ENCODE results near the gene CLTCL1.
"Not testable (repeated sequence)": the region's sequence is repeated elsewhere in the genome, so short reads cannot be mapped to it uniquely, and the experiment has no call there.

Gene CLTCL1

DNA sequence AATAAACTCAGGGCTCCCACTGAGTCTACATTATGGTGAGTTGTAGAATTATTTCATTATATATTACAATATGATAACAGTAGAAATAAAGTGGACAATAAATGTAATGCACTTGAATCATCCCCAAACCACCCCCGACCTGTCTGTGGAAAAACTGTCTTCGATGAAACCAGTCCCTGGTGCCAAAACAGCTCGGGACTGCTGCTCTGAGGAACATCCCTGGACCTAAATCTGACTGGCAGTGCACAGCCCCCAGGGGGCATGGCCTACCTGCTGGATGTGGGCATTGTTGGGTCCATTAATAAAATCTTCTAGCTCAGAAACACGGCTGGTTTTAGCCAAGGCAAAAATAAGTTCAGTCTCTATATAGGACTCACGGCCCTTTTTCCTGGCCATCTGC, 83.6 kb downstream of the CLTCL1 start:
- Histone ChIP-seq H3K27me3 (ENCODE audit: control insufficient read depth, insufficient read depth, low read length) (no peaks in the 10 kb centered on the region), H3K9ac (ENCODE audit: low read length) (no peak overlapping the region), H3K4me1 (ENCODE audit: control insufficient read depth, insufficient read depth, low read length) (no peaks in the 10 kb centered on the region), H3K36me3 (ENCODE audit: control insufficient read depth, insufficient read depth, low read length) (no peaks in the 10 kb centered on the region), H3K9me3 (ENCODE audit: control insufficient read depth, low read length) (no peaks in the 10 kb centered on the region), H3K4me3 (ENCODE audit: low read length) (no peak overlapping the region)

DNA sequence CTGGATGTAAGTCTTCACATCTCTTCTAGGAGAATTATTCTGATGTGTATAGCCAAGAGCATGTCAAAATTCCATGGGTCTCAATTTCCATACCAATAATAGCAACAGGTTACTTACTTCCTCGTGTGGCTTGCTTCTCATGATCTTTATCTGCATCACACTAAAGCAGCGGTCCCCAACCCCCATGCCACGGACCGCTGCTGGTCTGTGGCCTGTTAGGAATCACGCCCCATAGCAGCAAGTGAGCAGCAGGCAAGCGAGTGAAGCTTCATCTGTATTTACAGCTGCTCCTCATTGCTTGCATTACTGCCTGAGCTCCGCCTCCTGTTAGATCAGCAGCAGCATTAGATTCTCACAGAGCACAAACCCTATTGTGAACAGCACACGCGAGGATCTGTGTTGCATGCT, 84.1 kb downstream of the CLTCL1 start:
- no peaks in the 10 kb centered on the region for H3K9me3 ChIP-seq (ENCODE audit: control insufficient read depth, low read length)
- H3K4me1 ChIP-seq (ENCODE audit: control insufficient read depth, insufficient read depth, low read length), result no peaks in the 10 kb centered on the region
- H3K36me3 ChIP-seq (ENCODE audit: control insufficient read depth, insufficient read depth, low read length), result no peaks in the 10 kb centered on the region
- H3K4me3 ChIP-seq (ENCODE audit: low read length), result no peak overlapping the region
- no peak overlapping the region for H3K9ac ChIP-seq (ENCODE audit: low read length)
- H3K27me3 ChIP-seq (ENCODE audit: control insufficient read depth, insufficient read depth, low read length), result no peaks in the 10 kb centered on the region

DNA sequence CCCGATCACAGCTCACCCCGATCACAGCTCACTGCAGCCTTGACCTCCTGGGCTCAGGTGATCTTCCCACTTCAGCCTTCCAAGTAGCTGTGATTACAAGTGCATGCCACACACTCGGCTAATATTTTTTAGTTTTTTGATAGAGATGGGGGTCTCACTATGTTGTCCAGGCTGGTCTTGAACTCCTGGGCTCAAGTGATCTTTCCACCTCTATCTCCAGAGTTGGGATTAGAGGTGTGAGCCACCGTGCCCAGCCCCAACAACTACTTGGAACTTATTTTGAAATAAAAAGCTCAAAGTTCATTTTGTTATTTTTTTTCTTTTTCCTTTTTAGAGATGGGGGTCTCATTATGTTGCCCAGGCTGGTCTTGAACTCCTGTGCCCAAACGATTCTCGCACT, 85.2 kb downstream of the CLTCL1 start:
- Histone ChIP-seq H3K27me3 (ENCODE audit: control insufficient read depth, insufficient read depth, low read length) (no peaks in the 10 kb centered on the region), H3K9ac (ENCODE audit: low read length) (no peak overlapping the region), H3K36me3 (ENCODE audit: control insufficient read depth, insufficient read depth, low read length) (no peaks in the 10 kb centered on the region), H3K4me1 (ENCODE audit: control insufficient read depth, insufficient read depth, low read length) (no peaks in the 10 kb centered on the region), H3K4me3 (ENCODE audit: low read length) (no peak overlapping the region), H3K9me3 (ENCODE audit: control insufficient read depth, low read length) (no peaks in the 10 kb centered on the region)

DNA sequence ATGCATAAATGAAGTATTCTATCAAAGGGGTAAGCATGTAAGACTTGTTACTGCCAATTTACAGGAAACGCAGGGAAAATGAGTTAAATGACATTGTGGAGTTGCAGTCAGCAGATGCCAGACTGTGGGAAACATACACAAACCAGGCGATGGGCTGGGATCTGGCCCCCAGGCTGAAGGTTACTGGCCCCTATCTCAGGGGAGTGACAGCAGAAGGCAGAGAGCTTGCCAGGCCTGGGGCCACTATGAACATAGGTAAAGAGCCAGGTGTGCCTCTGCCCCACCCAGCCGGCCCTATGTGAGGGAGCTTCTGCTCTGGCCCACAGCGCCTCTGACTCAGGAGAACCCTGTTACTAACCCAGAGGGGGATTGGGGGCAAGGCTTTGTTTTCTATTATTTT, 86.9 kb downstream of the CLTCL1 start:
- no peaks in the 10 kb centered on the region for H3K4me1 ChIP-seq (ENCODE audit: control insufficient read depth, insufficient read depth, low read length)
- H3K9me3 ChIP-seq (ENCODE audit: control insufficient read depth, low read length), result no peaks in the 10 kb centered on the region
- no peak overlapping the region for H3K4me3 ChIP-seq (ENCODE audit: low read length)
- no peak overlapping the region for H3K9ac ChIP-seq (ENCODE audit: low read length)
- no peaks in the 10 kb centered on the region for H3K36me3 ChIP-seq (ENCODE audit: control insufficient read depth, insufficient read depth, low read length)
- no peaks in the 10 kb centered on the region for H3K27me3 ChIP-seq (ENCODE audit: control insufficient read depth, insufficient read depth, low read length)

DNA sequence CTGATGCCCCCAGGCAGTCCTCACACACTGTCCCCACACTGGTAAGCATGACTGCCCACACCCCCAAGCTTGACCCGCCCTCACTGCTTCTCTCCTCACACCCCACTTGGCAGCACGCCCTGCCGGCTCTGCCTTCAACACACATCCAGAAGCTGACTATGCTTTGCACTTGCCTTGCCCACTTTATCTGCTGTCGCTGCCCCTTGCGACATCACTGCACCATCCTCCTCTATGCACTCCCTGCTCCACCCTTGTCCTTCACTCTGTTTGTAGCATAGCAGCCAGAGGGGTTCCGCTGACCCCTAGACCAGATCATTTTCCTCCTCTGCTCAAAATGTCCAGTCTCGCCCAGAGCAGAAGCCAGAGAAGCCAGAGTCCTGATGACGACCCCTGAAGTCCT, 87.7 kb downstream of the CLTCL1 start:
- Histone ChIP-seq H3K27me3 (ENCODE audit: control insufficient read depth, insufficient read depth, low read length) (no peaks in the 10 kb centered on the region), H3K9ac (ENCODE audit: low read length) (no peak overlapping the region), H3K36me3 (ENCODE audit: control insufficient read depth, insufficient read depth, low read length) (no peaks in the 10 kb centered on the region), H3K4me3 (ENCODE audit: low read length) (no peak overlapping the region), H3K4me1 (ENCODE audit: control insufficient read depth, insufficient read depth, low read length) (no peaks in the 10 kb centered on the region), H3K9me3 (ENCODE audit: control insufficient read depth, low read length) (no peaks in the 10 kb centered on the region)

- not testable (repeated sequence) for H3K27me3 ChIP-seq (ENCODE audit: control insufficient read depth, insufficient read depth, low read length); H3K9me3 ChIP-seq (ENCODE audit: control insufficient read depth, low read length); H3K4me1 ChIP-seq (ENCODE audit: control insufficient read depth, insufficient read depth, low read length); H3K9ac ChIP-seq (ENCODE audit: low read length); H3K4me3 ChIP-seq (ENCODE audit: low read length); H3K36me3 ChIP-seq (ENCODE audit: control insufficient read depth, insufficient read depth, low read length)
Observed at GRCh38 chr22:19202799-19203186, 88.7 kb downstream of the CLTCL1 start.

GRCh38 chr22:19201869-19202798, 89.4 kb downstream of the CLTCL1 start:
- H3K9me3 ChIP-seq (ENCODE audit: control insufficient read depth, low read length), result no peaks in the 10 kb centered on the region
- no peaks in the 10 kb centered on the region for H3K27me3 ChIP-seq (ENCODE audit: control insufficient read depth, insufficient read depth, low read length)
- no peak overlapping the region for H3K4me3 ChIP-seq (ENCODE audit: low read length)
- no peaks in the 10 kb centered on the region for H3K4me1 ChIP-seq (ENCODE audit: control insufficient read depth, insufficient read depth, low read length)
- H3K36me3 ChIP-seq (ENCODE audit: control insufficient read depth, insufficient read depth, low read length), result no peaks in the 10 kb centered on the region
- H3K9ac ChIP-seq (ENCODE audit: low read length), result no peak overlapping the region

DNA sequence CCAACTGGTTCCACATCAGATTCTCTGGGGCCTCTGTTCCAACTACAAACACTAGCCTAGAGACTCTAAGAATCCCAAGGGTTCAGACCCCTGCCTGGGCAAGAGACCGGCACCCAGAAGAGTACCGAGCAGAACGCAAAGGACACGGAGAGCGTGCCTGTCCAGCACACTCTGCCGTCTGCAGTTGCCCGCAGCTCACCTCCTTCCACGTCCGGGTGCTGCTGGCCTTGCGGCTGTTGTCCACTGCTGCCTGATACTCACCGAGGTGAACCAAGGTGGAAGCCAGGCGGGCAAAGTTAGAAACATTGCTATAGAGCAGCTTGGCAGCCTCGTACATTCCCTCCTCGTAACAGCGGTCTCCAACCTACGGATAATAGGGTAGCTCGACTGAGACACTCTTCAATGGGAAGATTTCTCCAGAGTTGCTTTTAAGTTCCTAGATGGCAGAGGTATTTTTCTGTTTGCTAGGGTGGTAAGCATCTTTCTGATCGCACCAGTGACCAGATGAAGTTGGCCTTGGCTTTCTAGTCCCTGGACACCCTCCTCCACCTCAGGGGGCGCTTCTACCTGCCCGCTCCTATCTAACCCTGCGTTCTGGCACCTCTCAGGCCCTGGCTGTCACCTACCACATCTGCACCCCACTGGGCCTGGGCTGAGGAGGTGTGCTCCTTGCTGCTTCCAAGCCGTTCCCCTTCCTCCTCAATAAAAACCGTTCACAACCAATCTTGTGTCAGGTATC, 90.2 kb downstream of the CLTCL1 start:
- no peak overlapping the region for H3K9ac ChIP-seq (ENCODE audit: low read length)
- H3K4me3 ChIP-seq (ENCODE audit: low read length), result no peak overlapping the region
- H3K9me3 ChIP-seq (ENCODE audit: control insufficient read depth, low read length), result no peaks in the 10 kb centered on the region
- no peaks in the 10 kb centered on the region for H3K4me1 ChIP-seq (ENCODE audit: control insufficient read depth, insufficient read depth, low read length)
- no peaks in the 10 kb centered on the region for H3K27me3 ChIP-seq (ENCODE audit: control insufficient read depth, insufficient read depth, low read length)
- H3K36me3 ChIP-seq (ENCODE audit: control insufficient read depth, insufficient read depth, low read length), result no peaks in the 10 kb centered on the region

GRCh38 chr22:19199479-19199878, 92.0 kb downstream of the CLTCL1 start:
- Histone ChIP-seq H3K4me3 (ENCODE audit: low read length) (no peak overlapping the region), H3K4me1 (ENCODE audit: control insufficient read depth, insufficient read depth, low read length) (no peaks in the 10 kb centered on the region), H3K9me3 (ENCODE audit: control insufficient read depth, low read length) (no peaks in the 10 kb centered on the region), H3K9ac (ENCODE audit: low read length) (no peak overlapping the region), H3K36me3 (ENCODE audit: control insufficient read depth, insufficient read depth, low read length) (no peaks in the 10 kb centered on the region), H3K27me3 (ENCODE audit: control insufficient read depth, insufficient read depth, low read length) (no peaks in the 10 kb centered on the region)

GRCh38 chr22:19197997-19198865, 93.3 kb downstream of the CLTCL1 start:
- H3K36me3 ChIP-seq (ENCODE audit: control insufficient read depth, insufficient read depth, low read length), result no peaks in the 10 kb centered on the region
- no peak overlapping the region for H3K9ac ChIP-seq (ENCODE audit: low read length)
- no peaks in the 10 kb centered on the region for H3K9me3 ChIP-seq (ENCODE audit: control insufficient read depth, low read length)
- H3K27me3 ChIP-seq (ENCODE audit: control insufficient read depth, insufficient read depth, low read length), result no peaks in the 10 kb centered on the region
- no peak overlapping the region for H3K4me3 ChIP-seq (ENCODE audit: low read length)
- H3K4me1 ChIP-seq (ENCODE audit: control insufficient read depth, insufficient read depth, low read length), result no peaks in the 10 kb centered on the region

DNA sequence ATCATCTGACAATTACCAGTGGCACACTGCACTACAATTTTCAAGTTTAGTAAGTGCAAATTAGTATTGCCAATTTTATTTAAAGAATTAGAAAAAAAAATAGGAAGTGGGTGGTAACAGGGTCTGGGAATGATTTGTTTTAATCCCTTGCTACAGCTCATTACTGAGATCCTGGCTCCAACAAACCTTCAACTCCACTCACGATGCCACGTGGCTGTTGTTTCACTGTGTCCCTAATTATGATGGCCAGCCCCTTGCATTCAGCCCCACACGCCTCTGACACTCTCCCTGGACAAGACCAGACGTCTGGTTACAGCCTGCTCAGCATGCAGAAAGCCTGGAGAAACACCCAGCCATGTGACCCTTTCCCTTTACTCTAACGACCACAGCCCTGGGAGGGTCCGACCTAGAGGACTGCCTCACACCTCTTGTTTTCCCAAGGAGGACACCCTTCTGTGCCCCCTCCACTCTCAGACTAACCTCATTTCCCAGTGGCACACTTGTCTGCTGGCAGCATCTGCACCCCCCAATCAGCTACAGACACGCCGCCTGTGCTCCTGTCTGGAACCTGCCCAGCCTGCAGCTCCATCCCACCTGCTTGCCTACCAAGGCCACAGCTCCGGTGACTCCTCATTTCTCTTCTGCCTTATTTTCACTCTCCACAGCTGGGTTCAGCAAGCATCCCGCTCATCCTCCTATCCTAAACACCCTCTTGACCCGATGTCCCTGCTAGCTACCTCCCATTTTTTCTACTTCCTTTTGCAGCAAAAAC, 94.5 kb downstream of the CLTCL1 start:
- Histone ChIP-seq H3K27me3 (ENCODE audit: control insufficient read depth, insufficient read depth, low read length) (no peaks in the 10 kb centered on the region), H3K9ac (ENCODE audit: low read length) (no peak overlapping the region), H3K9me3 (ENCODE audit: control insufficient read depth, low read length) (no peaks in the 10 kb centered on the region), H3K4me3 (ENCODE audit: low read length) (no peak overlapping the region), H3K4me1 (ENCODE audit: control insufficient read depth, insufficient read depth, low read length) (no peaks in the 10 kb centered on the region), H3K36me3 (ENCODE audit: control insufficient read depth, insufficient read depth, low read length) (no peaks in the 10 kb centered on the region)
